RWPE2 (cell line): ENCODE results near the gene PDE7B.

Experiments
- ATAC-seq: fragments of 200-7000 bp; cut with Tn5 transposase; 3 replicates; pipeline ENCODE4 v1.9.1; 2021; ENCODE audit warnings: low read depth
- DNase-seq: peaks from one replicate; pipeline ENCODE4 v3.0.0-alpha.2; 2020; ENCODE audit warnings: low spot score
- H3K27ac ChIP-seq: fragments of 450-650 bp; 2 replicates; pipeline ENCODE4 v1.5.1; 2017; ENCODE audit warnings: mild to moderate bottlenecking; ENCODE audit not compliant: poor library complexity, severe bottlenecking
- H3K27me3 ChIP-seq: fragments of 250-450 bp; sonication (Bioruptor Pico); 2 replicates; pipeline ENCODE4 v1.5.1; 2021; ENCODE audit warnings: mild to moderate bottlenecking, moderate library complexity; ENCODE audit not compliant: insufficient read depth, poor library complexity, severe bottlenecking
- H3K36me3 ChIP-seq: fragments of 250-450 bp; sonication (Bioruptor Pico); 2 replicates; pipeline ENCODE4 v1.5.1; 2020; ENCODE audit warnings: low read depth, mild to moderate bottlenecking, moderate library complexity
- H3K4me1 ChIP-seq: fragments of 250-450 bp; sonication (Bioruptor Pico); 2 replicates; pipeline ENCODE4 v1.5.1; 2021; ENCODE audit warnings: mild to moderate bottlenecking, moderate library complexity; ENCODE audit not compliant: insufficient read depth, poor library complexity, severe bottlenecking
- H3K4me3 ChIP-seq: fragments of 250-450 bp; sonication (Bioruptor Pico); 2 replicates; pipeline ENCODE4 v1.5.1; 2021; ENCODE audit warnings: mild to moderate bottlenecking, moderate library complexity; ENCODE audit not compliant: severe bottlenecking
- H3K9me3 ChIP-seq: fragments of 250-450 bp; sonication (Bioruptor Pico); 2 replicates; pipeline ENCODE4 v1.5.1; 2021; ENCODE audit warnings: mild to moderate bottlenecking, moderate library complexity; ENCODE audit not compliant: severe bottlenecking
- CTCF ChIP-seq: fragments of 450-650 bp; IDR thresholded peaks from one replicate; pipeline ENCODE4 v1.5.1; 2017; ENCODE audit warnings: mild to moderate bottlenecking, moderate library complexity; ENCODE audit not compliant: poor library complexity, severe bottlenecking

The PDE7B gene

GRCh38 chr6:136117081-136117480 is 265.6 kb downstream of the PDE7B start:
- DNase-seq (no peak), ATAC-seq (no peak)
- Histone ChIP-seq H3K9me3 (no peaks in the 10 kb centered on the region), H3K36me3 (no peaks in the 10 kb centered on the region), H3K4me1 (no peaks in the 10 kb centered on the region), H3K27ac (no peak overlapping the region), H3K4me3 (no peak overlapping the region), H3K27me3 (no peaks in the 10 kb centered on the region)
- no peak for TF ChIP-seq CTCF

- TF ChIP-seq CTCF: no peak
- Histone ChIP-seq H3K36me3 (no peaks in the 10 kb centered on the region), H3K4me1 (no peaks in the 10 kb centered on the region), H3K4me3 (no peak overlapping the region), H3K9me3 (no peaks in the 10 kb centered on the region), H3K27me3 (no peaks in the 10 kb centered on the region), H3K27ac (no peak overlapping the region)
- ATAC-seq: no peak
- no peak for DNase-seq
Observed at GRCh38 chr6:136118787-136119186, 267.3 kb downstream of the PDE7B start.

- H3K27me3 ChIP-seq: no peaks in the 10 kb centered on the region
- no peak for DNase-seq
- no peak for ATAC-seq
- no peaks in the 10 kb centered on the region for H3K4me1 ChIP-seq
- H3K9me3 ChIP-seq: no peaks in the 10 kb centered on the region
- H3K4me3 ChIP-seq: no peak overlapping the region
- TF ChIP-seq CTCF: no peak
- no peak overlapping the region for H3K27ac ChIP-seq
- no peaks in the 10 kb centered on the region for H3K36me3 ChIP-seq
Observed at GRCh38 chr6:136123468-136123867, 272.0 kb downstream of the PDE7B start.

- TF ChIP-seq CTCF: no peak
- DNase-seq (no peak), ATAC-seq (no peak)
- Histone ChIP-seq H3K4me1 (no peaks in the 10 kb centered on the region), H3K4me3 (no peak overlapping the region), H3K27me3 (no peaks in the 10 kb centered on the region), H3K27ac (no peak overlapping the region), H3K36me3 (no peaks in the 10 kb centered on the region), H3K9me3 (no peaks in the 10 kb centered on the region)
Observed at GRCh38 chr6:136125585-136125984, 274.1 kb downstream of the PDE7B start.

GRCh38 chr6:136127873-136128272 is 276.4 kb downstream of the PDE7B start:
- Histone ChIP-seq H3K4me3 (no peak overlapping the region), H3K27me3 (no peaks in the 10 kb centered on the region), H3K36me3 (no peaks in the 10 kb centered on the region), H3K27ac (no peak overlapping the region), H3K9me3 (no peaks in the 10 kb centered on the region), H3K4me1 (no peaks in the 10 kb centered on the region)
- no peak for DNase-seq
- ATAC-seq: no peak
- TF ChIP-seq CTCF: no peak
